DND-41 (cell line): ENCODE measurements around the gene STAB2.

Experiments used
- ATAC-seq: fragments of 200-7000 bp; cut with Tn5 transposase; 3 replicates; pipeline ENCODE4 v1.9.1; 2021; ENCODE audit warnings: low read depth; ENCODE audit not compliant: insufficient read depth
- DNase-seq: peaks from one replicate; pipeline ENCODE4 v3.0.0-alpha.2; 2020
- H2AFZ ChIP-seq: 2 replicates; pipeline ENCODE4 v1.6.0; 2012; ENCODE audit warnings: low read depth, low read length
- H3K27ac ChIP-seq: 2 replicates; pipeline ENCODE4 v1.5.1; 2012; ENCODE audit warnings: low read length, inconsistent platforms
- H3K27me3 ChIP-seq: fragments of 200-600 bp; sonication (generic); 2 replicates; pipeline ENCODE4 v1.6.0; 2012; ENCODE audit warnings: low read length, mild to moderate bottlenecking, inconsistent platforms; ENCODE audit not compliant: insufficient read depth, poor library complexity
- H3K36me3 ChIP-seq: 2 replicates; pipeline ENCODE4 v1.5.1; 2012; ENCODE audit warnings: low read length, inconsistent platforms; ENCODE audit not compliant: insufficient read depth
- H3K4me1 ChIP-seq: 2 replicates; pipeline ENCODE4 v1.5.1; 2012; ENCODE audit warnings: mild to moderate bottlenecking, low read length; ENCODE audit not compliant: insufficient read depth
- H3K4me2 ChIP-seq: 2 replicates; pipeline ENCODE4 v1.6.0; 2012; ENCODE audit warnings: mild to moderate bottlenecking, moderate library complexity, low read length, inconsistent platforms; ENCODE audit not compliant: insufficient read depth
- H3K4me3 ChIP-seq, 2 experiments: fragments of 200-600 bp in 1 of 2; shearing (Covaris generic) in 1 of 2; 2 replicates each; pipeline ENCODE4 v1.5.1; 2012 to 2016; ENCODE audit warnings: inconsistent platforms in 2 of 2, low read length in 2 of 2, mild to moderate bottlenecking in 2 of 2, low read depth in 1 of 2, moderate library complexity in 1 of 2
- H3K79me2 ChIP-seq: 2 replicates; pipeline ENCODE4 v1.6.0; 2012; ENCODE audit warnings: low read length, inconsistent platforms; ENCODE audit not compliant: insufficient read depth
- H3K9ac ChIP-seq: 2 replicates; pipeline ENCODE4 v1.6.0; 2012; ENCODE audit warnings: low read depth, mild to moderate bottlenecking, inconsistent platforms, low read length, moderate library complexity
- H3K9me3 ChIP-seq: 2 replicates; pipeline ENCODE4 v1.5.1; 2012; ENCODE audit warnings: low read length, moderate library complexity, mild to moderate bottlenecking, inconsistent platforms; ENCODE audit not compliant: insufficient read depth, severe bottlenecking
- H4K20me1 ChIP-seq: 2 replicates; pipeline ENCODE4 v1.6.0; 2012; ENCODE audit warnings: low read length; ENCODE audit not compliant: insufficient read depth
- EZH2 ChIP-seq: IDR thresholded peaks from 3 replicates; pipeline ENCODE4 v1.6.1; 2012; ENCODE audit warnings: borderline replicate concordance, low read depth, mild to moderate bottlenecking, moderate library complexity, low read length, inconsistent platforms; ENCODE audit not compliant: severe bottlenecking
- TF ChIP-seq, protein P1 (sequence below): IDR thresholded peaks from 2 replicates; pipeline ENCODE4 v1.5.1; 2012; ENCODE audit warnings: borderline replicate concordance, low read length, moderate library complexity, mild to moderate bottlenecking; ENCODE audit not compliant: poor library complexity, severe bottlenecking; ENCODE audit errors: extremely low read depth

The STAB2 gene

DNA sequence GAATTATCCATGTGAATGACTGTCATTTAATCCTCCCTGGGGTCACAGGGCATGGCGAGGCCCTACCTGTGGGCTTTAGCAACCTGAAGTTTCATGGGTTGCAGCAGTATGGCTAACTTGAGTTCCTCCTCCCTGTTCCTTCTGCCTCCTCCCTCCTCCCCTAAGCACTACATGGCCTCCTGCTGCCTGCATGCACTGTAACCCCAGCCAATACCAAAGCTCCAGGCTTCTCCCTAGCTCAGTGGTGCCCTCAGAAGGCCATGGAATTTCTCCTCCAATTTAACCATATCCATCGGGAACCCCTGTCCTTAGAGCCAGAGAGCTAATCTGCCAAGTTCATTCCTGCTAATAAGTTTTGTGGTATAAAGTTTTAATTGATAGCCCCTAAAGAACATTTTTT lies 158.9 kb downstream of the STAB2 start:
- ATAC-seq (no peak), DNase-seq (no peak)
- Histone ChIP-seq H3K4me3 (no peak overlapping the region), H2AFZ (no peak overlapping the region), H3K79me2 (no peaks in the 10 kb centered on the region), H3K4me2 (no peak overlapping the region), H3K36me3 (no peaks in the 10 kb centered on the region), H3K27ac (no peak overlapping the region), H3K27me3 (peaks cover 1% of the 10 kb centered on the region), H3K4me1 (no peaks in the 10 kb centered on the region), H3K9me3 (no peaks in the 10 kb centered on the region), H3K9ac (no peak overlapping the region), H4K20me1 (peaks cover 5% of the 10 kb centered on the region; the same call in 1 of the 2 replicates)
- TF ChIP-seq EZH2, result no peak
- TF ChIP-seq, protein P1, sequence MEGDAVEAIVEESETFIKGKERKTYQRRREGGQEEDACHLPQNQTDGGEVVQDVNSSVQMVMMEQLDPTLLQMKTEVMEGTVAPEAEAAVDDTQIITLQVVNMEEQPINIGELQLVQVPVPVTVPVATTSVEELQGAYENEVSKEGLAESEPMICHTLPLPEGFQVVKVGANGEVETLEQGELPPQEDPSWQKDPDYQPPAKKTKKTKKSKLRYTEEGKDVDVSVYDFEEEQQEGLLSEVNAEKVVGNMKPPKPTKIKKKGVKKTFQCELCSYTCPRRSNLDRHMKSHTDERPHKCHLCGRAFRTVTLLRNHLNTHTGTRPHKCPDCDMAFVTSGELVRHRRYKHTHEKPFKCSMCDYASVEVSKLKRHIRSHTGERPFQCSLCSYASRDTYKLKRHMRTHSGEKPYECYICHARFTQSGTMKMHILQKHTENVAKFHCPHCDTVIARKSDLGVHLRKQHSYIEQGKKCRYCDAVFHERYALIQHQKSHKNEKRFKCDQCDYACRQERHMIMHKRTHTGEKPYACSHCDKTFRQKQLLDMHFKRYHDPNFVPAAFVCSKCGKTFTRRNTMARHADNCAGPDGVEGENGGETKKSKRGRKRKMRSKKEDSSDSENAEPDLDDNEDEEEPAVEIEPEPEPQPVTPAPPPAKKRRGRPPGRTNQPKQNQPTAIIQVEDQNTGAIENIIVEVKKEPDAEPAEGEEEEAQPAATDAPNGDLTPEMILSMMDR, result no peak

DNA sequence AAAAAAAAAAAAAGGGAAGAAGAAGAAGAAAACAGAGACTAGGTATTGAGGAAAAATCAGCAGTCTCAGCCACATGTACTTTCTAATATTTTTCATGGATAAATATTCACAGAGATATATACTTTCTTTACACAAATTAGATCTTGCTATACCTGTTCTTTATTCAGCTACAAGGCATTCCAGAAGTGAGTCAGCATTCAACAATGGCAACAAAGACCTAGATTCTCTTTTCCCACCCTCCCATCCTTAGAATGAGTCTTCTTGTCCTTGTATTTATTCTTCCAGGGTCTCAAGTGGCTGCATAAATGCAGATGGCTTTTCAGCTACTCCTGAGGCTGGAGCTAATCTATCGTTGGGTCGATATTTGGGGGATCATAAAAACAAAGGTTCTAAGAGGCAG lies 160.9 kb downstream of the STAB2 start:
- no peaks in the 10 kb centered on the region for H3K36me3 ChIP-seq
- H3K27ac ChIP-seq, result no peak overlapping the region
- TF ChIP-seq, protein P1, result no peak
- no peak for TF ChIP-seq EZH2
- no peak overlapping the region for H3K9ac ChIP-seq
- H3K27me3 ChIP-seq, result peaks cover 6% of the 10 kb centered on the region
- no peak overlapping the region for H3K4me2 ChIP-seq
- H3K79me2 ChIP-seq, result no peaks in the 10 kb centered on the region
- no peak overlapping the region for H2AFZ ChIP-seq
- peaks cover 5% of the 10 kb centered on the region; the same call in 1 of the 2 replicates for H4K20me1 ChIP-seq
- no peak overlapping the region for H3K4me3 ChIP-seq
- ATAC-seq, result no peak
- no peaks in the 10 kb centered on the region for H3K4me1 ChIP-seq
- no peak for DNase-seq
- H3K9me3 ChIP-seq, result no peaks in the 10 kb centered on the region

GRCh38 chr12:103748875-103749274 lies 161.8 kb downstream of the STAB2 start:
- peaks cover 5% of the 10 kb centered on the region; the same call in 1 of the 2 replicates for H4K20me1 ChIP-seq

GRCh38 chr12:103751171-103751570 lies 164.1 kb downstream of the STAB2 start:
- no peak for DNase-seq
- Histone ChIP-seq H4K20me1 (peaks cover 5% of the 10 kb centered on the region; the same call in 1 of the 2 replicates), H3K4me2 (no peak overlapping the region), H3K9me3 (no peaks in the 10 kb centered on the region), H3K79me2 (no peaks in the 10 kb centered on the region), H3K9ac (no peak overlapping the region), H2AFZ (no peak overlapping the region), H3K4me1 (no peaks in the 10 kb centered on the region), H3K36me3 (no peaks in the 10 kb centered on the region), H3K27me3 (peaks cover 6% of the 10 kb centered on the region), H3K4me3 (no peak overlapping the region), H3K27ac (no peak overlapping the region)
- ATAC-seq, result no peak
- TF ChIP-seq, protein P1, result peak; percentile 30
- no peak for TF ChIP-seq EZH2

More at GRCh38 chr12:103748875-103749274, 161.8 kb downstream of the STAB2 start:
- Histone ChIP-seq H3K4me3 (no peak overlapping the region), H3K9ac (no peak overlapping the region), H3K36me3 (no peaks in the 10 kb centered on the region), H3K79me2 (no peaks in the 10 kb centered on the region), H2AFZ (no peak overlapping the region), H3K4me2 (no peak overlapping the region), H3K27me3 (peaks cover 6% of the 10 kb centered on the region), H3K4me1 (no peaks in the 10 kb centered on the region), H3K9me3 (no peaks in the 10 kb centered on the region), H3K27ac (no peak overlapping the region)
- no peak for ATAC-seq
- no peak for TF ChIP-seq EZH2
- TF ChIP-seq, protein P1, result no peak
- DNase-seq, result no peak
